Upper lobe of left lung (tissue), 6 donors: ENCODE results near the gene RBM20. TPM values are rescaled to one million over a fixed set of nuclear protein-coding genes. Genes with fewer than 3 reads are reported as not detected.

ENCODE experiments used
- ATAC-seq, 2 donors: fragments of 200-7000 bp; cut with Tn5 transposase; one replicate each; pipeline ENCODE4 v1.9.1; 2022; ENCODE audit warnings: mild to moderate bottlenecking in 2 of 2, moderate library complexity in 2 of 2; ENCODE audit not compliant: low FRiP score in 2 of 2
- DNase-seq, 2 donors: peaks; one replicate each; pipeline ENCODE4 v3.0.0-alpha.2; 2019 to 2020
- H3K27ac ChIP-seq, 4 donors: fragments of 200-600 bp; sonication (generic); one replicate each; pipeline ENCODE4 v1.5.1; 2016 to 2019
- H3K27me3 ChIP-seq, 4 donors: fragments of 200-600 bp; sonication (generic); one replicate each; pipeline ENCODE4 v1.5.1; 2017 to 2019
- H3K36me3 ChIP-seq, 4 donors: fragments of 200-600 bp; sonication (generic); one replicate each; pipeline ENCODE4 v1.5.1; 2016 to 2019
- H3K4me1 ChIP-seq, 4 donors: fragments of 200-600 bp; sonication (generic); one replicate each; pipeline ENCODE4 v1.5.1; 2018 to 2019
- H3K4me3 ChIP-seq, 4 donors: fragments of 200-600 bp; sonication (generic); one replicate each; pipeline ENCODE4 v1.5.1; 2017 to 2019; ENCODE audit warnings: mild to moderate bottlenecking in 2 of 4, moderate library complexity in 1 of 4
- H3K9me3 ChIP-seq, 4 donors: fragments of 200-600 bp; sonication (generic); one replicate each; pipeline ENCODE4 v1.5.1; 2018 to 2019
- CTCF ChIP-seq, 6 experiments: fragments of 450-650 bp in 4 of 6; fragments of 200-600 bp in 2 of 6; sonication (generic) in 2 of 6; IDR thresholded peaks; one replicate each; pipeline ENCODE4 v1.5.1; 2016 to 2019; ENCODE audit warnings: antibody characterized with exemption in 6 of 6
- EP300 ChIP-seq, 4 donors: sonication (generic); formaldehyde crosslinking; IDR thresholded peaks; one replicate each; pipeline ENCODE4 v1.5.1; 2017; ENCODE audit warnings: antibody characterized with exemption in 4 of 4, control low read depth in 2 of 4
- POLR2A ChIP-seq, 4 donors: fragments of 450-650 bp; IDR thresholded peaks; one replicate each; pipeline ENCODE4 v1.5.1; 2016 to 2017; ENCODE audit warnings: antibody characterized with exemption in 4 of 4, mild to moderate bottlenecking in 2 of 4
- POLR2AphosphoS5 ChIP-seq, 2 donors: sonication (generic); formaldehyde crosslinking; IDR thresholded peaks; one replicate each; pipeline ENCODE4 v1.5.1; 2017; ENCODE audit warnings: antibody characterized with exemption in 2 of 2
- WGBS, 2 donors: methylation state at CpG; one replicate each; pipeline ENCODE4 v1.1.5; 2017 to 2018; 5-methylcytosine and 5-hydroxymethylcytosine counted together
- total RNA-seq, 6 donors: library from RNA; depleted of rRNA in 4 of 6; stranded (reverse); fragments of >200 nt in 4 of 6; gene quantifications; one replicate each; pipeline versions ENCODE4 v1.1.0 to v1.2.1, GENCODE V29; 2016 to 2021
- donor health status: DM: no; HTN: no; CAD: no; lungs with moderate emphysema.
- donor health status: DM: no; HTN: yes; CAD: no; lungs with severe emphysema.

The RBM20 gene
- total RNA-seq, 6 donors from 2014 or later = 0.11 to 7.5 (median 1.5) TPM

- TF ChIP-seq CTCF (IDR thresholded peaks at IDR 0.05) (no peak), EP300 (IDR thresholded peaks at IDR 0.05) (no peak), POLR2AphosphoS5 (IDR thresholded peaks at IDR 0.05) (no peak), POLR2A (IDR thresholded peaks at IDR 0.05) (no peak)
- H3K4me1 ChIP-seq = peaks cover 0 to 35% (median 11%) of the 10 kb centered on the region in 4 donors
- no peak for ATAC-seq
- H3K9me3 ChIP-seq = no peaks in the 10 kb centered on the region
- H3K27ac ChIP-seq = peak overlapping the region in 1 of 4 donors; percentile 5
- no peak overlapping the region for H3K4me3 ChIP-seq
- H3K27me3 ChIP-seq = no peaks in the 10 kb centered on the region
- WGBS, 2 donors = 66 to 69% methylated on average over 4 to 8 of the region's 8 CpGs
- DNase-seq = no peak
- no peaks in the 10 kb centered on the region for H3K36me3 ChIP-seq
These were observed 199.9 kb downstream of the RBM20 start for GRCh38 chr10:110843796-110844616.

- Histone ChIP-seq H3K36me3 (no peaks in the 10 kb centered on the region), H3K27me3 (no peaks in the 10 kb centered on the region), H3K9me3 (no peaks in the 10 kb centered on the region), H3K4me3 (no peak overlapping the region), H3K27ac (peak overlapping the region in 1 of 4 donors; percentile 5), H3K4me1 (peaks cover 0 to 35% (median 11%) of the 10 kb centered on the region in 4 donors)
- DNase-seq = no peak
- 89 to 100% methylated on average over 4 of the region's 4 CpGs for WGBS, 2 donors
- ATAC-seq = no peak
- TF ChIP-seq CTCF (IDR thresholded peaks at IDR 0.05) (no peak), POLR2AphosphoS5 (IDR thresholded peaks at IDR 0.05) (no peak), POLR2A (IDR thresholded peaks at IDR 0.05) (no peak), EP300 (IDR thresholded peaks at IDR 0.05) (no peak)
These were observed 200.4 kb downstream of the RBM20 start for GRCh38 chr10:110844617-110844881.

GRCh38 chr10:110845192-110845755, 201.1 kb downstream of the RBM20 start:
- peaks cover 0 to 35% (median 11%) of the 10 kb centered on the region in 4 donors for H3K4me1 ChIP-seq

GRCh38 chr10:110845756-110846620, 201.9 kb downstream of the RBM20 start:
- H3K4me3 ChIP-seq = no peak overlapping the region
- no peaks in the 10 kb centered on the region for H3K9me3 ChIP-seq
- 55 to 83% methylated on average over 2 to 3 of the region's 3 CpGs for WGBS, 2 donors
- H3K27me3 ChIP-seq = no peaks in the 10 kb centered on the region
- no peak overlapping the region for H3K27ac ChIP-seq
- ATAC-seq = no peak
- H3K36me3 ChIP-seq = no peaks in the 10 kb centered on the region
- no peak for DNase-seq
- peaks cover 0 to 28% (median 11%) of the 10 kb centered on the region in 4 donors for H3K4me1 ChIP-seq
- TF ChIP-seq POLR2A (IDR thresholded peaks at IDR 0.05) = no peak
- no peak for TF ChIP-seq POLR2AphosphoS5 (IDR thresholded peaks at IDR 0.05)
- no peak for TF ChIP-seq CTCF (IDR thresholded peaks at IDR 0.05)
- no peak for TF ChIP-seq EP300 (IDR thresholded peaks at IDR 0.05)

More at GRCh38 chr10:110845192-110845755, 201.1 kb downstream of the RBM20 start:
- ATAC-seq (no peak), DNase-seq (no peak)
- H3K4me3 ChIP-seq = no peak overlapping the region
- no peaks in the 10 kb centered on the region for H3K36me3 ChIP-seq
- TF ChIP-seq CTCF (IDR thresholded peaks at IDR 0.05) (no peak), EP300 (IDR thresholded peaks at IDR 0.05) (no peak), POLR2AphosphoS5 (IDR thresholded peaks at IDR 0.05) (no peak), POLR2A (IDR thresholded peaks at IDR 0.05) (no peak)
- 75 to 86% methylated on average over 1 to 2 of the region's 2 CpGs for WGBS, 2 donors
- no peaks in the 10 kb centered on the region for H3K9me3 ChIP-seq
- no peak overlapping the region for H3K27ac ChIP-seq
- H3K27me3 ChIP-seq = no peaks in the 10 kb centered on the region
